Astrocyte of the hippocampus (primary cell): Measurements from ENCODE around the gene HLA-DPA1.
A peak's percentile ranks its signal among the peaks of the same experiment; 100 is the strongest.
"Not testable (repeated sequence)": the region's sequence is repeated elsewhere in the genome, so short reads cannot be mapped to it uniquely, and the experiment has no call there.

Experiments
- DNase-seq: peaks from one replicate; pipeline ENCODE4 v3.0.0; 2011; ENCODE audit warnings: low read depth, low spot score

HLA-DPA1 gene

DNA sequence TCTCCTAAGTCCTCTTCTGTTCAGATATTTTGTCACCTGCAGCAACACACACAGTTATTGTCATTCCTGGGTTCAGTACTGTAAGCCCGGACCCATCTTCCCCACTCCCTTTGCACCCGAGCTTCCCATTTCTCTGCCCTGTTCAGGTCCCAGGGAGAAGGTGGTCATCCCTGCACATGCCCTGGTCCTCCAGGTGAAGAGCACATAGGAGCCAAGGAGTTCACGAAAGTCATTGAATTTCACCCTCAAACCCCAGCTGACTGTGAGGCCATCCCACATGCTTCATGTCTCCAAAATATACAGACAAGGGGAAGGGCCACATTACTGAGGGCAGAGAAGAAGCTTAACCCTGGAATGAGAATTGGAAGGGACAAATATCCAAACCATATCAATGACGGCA lies 8.1 kb downstream of the HLA-DPA1 start:
- no peak for DNase-seq

DNA sequence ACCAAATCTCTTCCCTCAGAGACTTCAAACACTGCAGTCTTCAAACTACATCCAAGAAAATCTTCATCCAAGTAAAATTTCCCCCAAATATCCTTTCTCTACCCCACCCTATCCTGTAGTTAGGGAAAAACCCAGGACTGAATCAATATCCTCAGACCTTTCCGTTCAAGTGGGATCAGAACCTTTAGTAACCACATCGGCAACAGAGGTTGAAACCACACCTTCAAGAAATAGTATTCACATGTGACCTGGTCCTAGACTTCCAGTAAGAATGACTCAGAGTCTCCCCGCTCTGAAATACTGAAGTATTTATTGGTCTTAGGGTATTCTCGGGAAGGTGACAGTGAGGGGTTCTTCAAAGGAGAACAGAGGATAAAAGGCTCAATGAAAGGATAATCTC lies 8.7 kb downstream of the HLA-DPA1 start:
- no peak for DNase-seq

DNA sequence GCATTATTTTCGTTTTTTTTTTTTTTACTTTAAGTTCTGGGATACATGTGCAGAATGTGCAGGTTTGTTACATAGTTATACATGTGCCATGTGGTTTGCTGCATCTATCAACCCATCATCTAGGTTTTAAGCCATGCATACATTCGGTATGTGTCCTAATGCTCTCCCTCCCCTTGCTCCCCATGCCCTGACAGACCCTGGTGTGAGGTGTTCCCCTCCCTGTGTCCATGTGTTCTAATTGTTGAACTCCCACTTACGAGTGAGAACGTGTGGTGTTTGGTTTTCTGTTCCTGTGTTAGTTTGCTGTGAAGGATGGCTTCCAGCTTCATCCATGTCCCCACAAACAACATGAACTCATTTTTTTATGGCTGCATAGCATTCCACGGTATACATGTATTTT lies 10.0 kb downstream of the HLA-DPA1 start:
- DNase-seq: not testable (repeated sequence)

DNA sequence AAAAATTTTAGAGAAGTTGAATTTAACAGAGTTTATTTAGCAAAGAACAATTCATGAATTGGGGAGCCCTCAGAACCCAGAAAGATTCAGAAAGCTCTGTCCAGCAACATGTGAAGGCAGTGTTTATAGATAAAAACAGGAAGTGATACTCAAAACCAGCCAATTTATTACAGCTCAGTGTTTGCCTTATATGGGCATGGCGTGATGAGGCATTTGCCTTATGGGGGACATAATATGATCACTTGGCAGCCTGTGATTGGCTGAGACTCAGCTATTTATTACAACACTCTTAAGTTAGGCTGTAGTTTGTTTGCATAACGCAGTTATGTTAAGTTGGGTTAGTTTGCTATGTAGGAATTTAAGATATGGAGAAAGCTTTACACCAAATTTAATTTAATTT lies 11.5 kb downstream of the HLA-DPA1 start:
- no peak for DNase-seq

DNA sequence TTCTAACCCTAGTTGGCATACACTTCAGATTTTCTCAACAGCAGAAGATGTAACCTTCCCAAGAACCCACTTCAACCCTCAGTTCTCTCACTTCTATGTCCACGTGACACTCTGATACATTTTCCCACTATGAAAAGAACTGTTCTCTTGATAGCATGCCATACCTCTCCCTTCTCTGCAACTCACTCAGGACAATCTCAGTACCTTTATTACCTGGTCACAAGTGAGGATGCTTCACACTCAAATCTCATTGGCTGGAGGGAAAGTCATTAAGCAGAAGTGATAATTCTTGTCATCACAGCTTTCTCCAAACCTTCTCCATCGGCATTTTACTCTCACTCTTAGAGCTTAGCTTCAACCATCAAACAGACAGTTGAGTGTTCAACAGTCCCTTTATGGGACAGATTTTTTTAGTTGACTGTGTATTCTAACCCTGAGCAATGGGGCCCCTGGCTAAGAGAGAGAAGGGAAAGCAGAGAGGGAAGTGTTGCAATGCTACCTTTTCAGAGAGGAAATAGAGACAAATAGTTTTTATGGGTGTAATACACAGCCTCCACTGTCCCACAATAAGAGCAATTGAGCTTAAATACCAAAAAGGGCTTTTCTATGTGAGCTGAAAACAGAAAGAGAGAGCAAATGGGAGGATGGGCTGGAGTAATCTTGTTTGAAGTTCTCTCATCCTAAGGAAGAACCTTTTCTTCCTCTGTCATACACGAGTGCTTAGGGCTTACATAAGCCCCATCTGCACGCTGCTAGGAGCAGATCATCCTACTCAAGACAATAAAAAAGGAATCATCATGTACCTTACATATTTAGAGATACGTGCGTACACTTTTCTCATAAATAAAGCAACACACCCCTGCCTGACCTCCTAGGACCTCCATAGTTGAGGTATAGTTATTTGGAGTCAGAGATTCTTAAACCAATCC lies 16.0 kb downstream of the HLA-DPA1 start:
- no peak for DNase-seq

DNA sequence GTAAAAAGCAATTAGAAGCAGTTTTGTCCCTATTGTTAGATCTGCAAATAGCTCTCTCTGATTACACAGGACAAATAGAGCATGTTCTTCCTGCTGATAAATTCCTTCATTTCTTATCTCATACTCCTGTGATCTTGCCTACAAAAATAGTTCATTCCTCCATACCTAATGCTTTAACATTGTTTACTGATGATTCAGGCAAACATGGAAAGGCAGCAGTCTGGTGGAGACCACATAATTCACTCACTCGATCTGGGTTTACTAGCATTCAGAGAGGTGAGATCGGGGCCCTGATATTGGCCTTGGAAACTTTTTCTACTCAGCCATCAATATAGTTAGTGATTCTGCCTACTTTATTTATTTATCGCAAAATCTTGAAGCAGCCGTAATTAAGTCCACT lies 20.2 kb downstream of the HLA-DPA1 start:
- DNase-seq: peak; percentile 11

DNA sequence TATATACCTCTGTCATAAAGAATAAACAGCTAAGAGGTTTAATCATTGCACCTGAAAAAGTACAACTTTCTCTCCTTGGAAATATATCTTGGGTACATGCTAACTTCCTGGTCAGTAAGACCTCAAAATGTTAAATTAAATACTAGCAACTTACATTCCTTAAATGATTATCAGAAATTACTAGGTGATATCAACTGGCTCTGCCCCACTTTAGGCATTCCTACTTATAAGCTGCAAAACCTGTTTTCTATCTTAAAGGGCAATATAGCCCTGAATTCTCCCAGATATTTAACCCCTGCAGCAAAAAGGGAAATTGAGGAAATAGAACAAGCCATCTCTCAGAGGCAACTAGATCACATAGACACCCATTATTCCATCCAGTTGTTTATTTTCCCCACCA lies 20.8 kb downstream of the HLA-DPA1 start:
- DNase-seq: no peak

DNA sequence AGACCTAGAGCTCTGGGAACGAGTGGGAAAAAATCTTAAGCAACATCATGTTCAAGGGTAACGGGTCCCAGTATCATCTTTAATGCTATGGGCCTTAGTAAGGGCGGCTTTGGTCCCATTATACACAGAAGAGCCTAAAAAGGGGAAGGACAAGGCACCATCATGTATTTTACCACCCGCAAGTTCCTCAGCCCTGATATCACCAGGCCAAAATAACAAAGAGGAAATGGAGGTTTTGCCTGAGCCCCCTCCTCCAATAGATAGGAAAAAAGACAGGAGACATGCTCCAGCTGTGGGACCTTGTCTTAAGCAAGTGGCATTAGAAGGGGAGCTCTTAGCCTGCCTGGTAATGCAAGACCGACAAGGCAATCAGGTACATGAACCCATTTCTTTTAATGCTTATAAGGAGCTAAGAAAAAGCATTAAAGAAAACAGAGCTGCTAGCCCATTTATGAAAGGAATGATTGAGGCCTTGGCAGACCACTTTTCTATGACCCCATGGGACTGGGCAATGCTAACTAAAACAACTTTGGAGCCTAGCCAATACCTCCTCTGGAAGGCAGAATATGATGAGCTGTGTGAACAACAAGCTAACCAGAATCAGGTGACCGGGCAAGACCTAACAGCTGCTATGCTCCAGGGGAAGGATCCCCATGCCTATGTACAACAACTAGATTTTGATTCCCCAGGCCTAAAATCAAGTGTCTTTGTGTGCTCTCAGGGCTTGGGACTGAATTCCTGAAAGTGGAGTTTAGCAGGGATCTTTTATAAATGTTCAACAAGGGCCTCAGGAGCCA lies 23.2 kb downstream of the HLA-DPA1 start:
- DNase-seq: no peak

DNA sequence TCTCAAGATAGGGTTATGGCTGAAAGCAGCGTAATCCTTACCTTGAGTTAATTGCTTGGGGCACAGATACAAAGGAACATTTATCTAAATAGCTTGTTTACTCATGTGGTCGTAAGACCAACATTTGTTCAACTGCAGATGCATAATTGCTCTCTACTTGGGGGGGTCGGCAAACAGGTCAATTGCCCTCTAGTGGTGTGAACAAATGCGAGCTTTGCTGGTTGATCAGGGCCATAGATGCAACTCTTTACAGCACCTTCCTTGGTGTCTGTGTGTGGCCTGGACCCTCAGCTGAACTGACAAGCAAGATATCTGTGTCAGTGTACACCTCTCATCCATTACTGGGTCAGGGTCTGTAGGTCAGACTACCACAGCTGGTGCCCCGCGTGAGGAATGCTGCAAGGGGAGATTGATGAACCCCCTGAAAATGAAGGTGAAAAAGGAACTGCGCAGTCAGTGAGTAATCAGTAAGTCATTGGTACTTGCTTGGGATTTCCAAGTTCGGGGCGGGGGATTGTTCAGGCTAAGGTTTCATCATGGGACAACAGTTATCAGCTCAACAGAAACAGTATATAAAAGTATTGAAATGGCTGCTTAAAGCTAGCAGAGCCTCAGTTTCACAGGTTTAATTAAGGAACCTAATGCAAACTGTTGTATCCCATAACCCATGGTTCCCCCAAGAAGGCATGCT lies 24.0 kb downstream of the HLA-DPA1 start:
- DNase-seq: no peak

DNA sequence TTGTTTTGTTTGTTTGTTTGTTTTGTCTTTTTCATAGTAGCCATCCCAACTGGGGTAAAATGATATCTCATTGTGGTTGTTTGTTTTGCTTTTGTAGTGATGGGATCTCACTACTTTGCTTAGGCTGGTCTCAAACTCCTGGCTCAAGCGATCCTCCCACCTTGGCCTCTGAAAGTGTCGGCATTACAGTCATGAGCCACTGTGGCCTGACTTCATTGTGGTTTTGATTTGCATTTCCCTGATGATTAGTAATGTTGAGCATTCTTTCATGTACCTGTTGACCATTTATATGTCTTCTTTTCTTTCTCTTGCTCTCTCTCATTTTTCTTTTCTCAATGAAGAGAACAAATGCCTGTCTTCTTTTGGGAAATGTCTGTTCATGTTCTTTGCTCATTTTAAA lies 33.3 kb downstream of the HLA-DPA1 start:
- DNase-seq: no peak

DNA sequence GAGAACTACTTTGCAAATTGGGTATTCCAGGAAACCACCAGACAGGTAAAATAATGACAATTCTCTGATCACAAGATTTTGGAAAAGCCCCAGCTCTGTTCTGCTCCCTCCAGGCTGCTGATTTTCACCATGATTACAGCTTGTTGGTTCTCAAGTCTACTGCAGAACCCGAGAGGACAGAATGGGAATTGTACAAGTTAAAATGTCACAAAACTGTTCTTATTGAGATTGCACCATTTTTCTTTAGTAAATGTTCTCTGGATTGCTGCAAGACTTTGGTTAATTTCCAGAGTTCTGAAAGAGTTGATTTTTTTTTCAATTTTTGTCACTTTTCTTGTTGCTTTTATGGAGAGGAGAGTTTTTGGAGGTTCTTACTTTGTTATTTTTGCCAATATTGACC lies 36.9 kb downstream of the HLA-DPA1 start:
- no peak for DNase-seq

DNA sequence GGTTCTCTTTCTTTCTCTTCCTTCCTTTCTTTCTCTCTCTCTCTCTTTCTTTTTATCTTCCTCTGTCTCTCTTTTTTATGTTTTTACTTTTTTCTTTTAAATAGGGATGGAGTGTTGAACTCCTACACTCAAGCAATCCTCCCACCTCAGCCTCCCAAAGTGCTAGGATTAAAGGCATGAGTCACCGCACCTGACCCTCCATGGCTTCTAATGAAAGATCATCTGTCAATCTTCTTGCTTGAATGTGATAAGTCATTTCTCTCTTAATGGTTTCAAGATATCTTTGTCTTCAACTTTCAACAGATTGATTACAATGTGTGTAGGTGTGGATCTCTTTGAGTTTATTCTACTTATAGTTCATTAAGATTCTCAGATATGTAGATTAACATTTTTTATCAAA lies 38.9 kb downstream of the HLA-DPA1 start:
- DNase-seq: no peak

DNA sequence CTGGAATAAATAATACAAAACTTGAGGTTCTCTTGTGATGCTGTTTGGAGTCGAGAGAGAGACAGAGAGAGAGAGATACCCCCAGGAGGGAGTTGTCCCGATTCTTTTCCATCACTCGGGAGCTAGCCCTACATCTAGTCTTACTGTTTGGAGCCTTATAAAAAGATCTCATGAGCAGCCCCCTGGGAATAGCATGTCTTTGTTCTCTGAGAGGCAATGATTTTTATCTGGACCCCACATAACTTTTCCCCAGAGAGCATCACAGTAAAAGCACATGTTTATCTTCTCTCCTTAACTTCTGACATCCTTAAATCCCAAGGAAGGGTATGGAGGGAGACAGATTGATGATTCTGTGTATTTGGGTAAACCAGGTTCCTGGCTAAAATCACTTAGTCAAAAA lies 43.2 kb downstream of the HLA-DPA1 start:
- DNase-seq: no peak

DNA sequence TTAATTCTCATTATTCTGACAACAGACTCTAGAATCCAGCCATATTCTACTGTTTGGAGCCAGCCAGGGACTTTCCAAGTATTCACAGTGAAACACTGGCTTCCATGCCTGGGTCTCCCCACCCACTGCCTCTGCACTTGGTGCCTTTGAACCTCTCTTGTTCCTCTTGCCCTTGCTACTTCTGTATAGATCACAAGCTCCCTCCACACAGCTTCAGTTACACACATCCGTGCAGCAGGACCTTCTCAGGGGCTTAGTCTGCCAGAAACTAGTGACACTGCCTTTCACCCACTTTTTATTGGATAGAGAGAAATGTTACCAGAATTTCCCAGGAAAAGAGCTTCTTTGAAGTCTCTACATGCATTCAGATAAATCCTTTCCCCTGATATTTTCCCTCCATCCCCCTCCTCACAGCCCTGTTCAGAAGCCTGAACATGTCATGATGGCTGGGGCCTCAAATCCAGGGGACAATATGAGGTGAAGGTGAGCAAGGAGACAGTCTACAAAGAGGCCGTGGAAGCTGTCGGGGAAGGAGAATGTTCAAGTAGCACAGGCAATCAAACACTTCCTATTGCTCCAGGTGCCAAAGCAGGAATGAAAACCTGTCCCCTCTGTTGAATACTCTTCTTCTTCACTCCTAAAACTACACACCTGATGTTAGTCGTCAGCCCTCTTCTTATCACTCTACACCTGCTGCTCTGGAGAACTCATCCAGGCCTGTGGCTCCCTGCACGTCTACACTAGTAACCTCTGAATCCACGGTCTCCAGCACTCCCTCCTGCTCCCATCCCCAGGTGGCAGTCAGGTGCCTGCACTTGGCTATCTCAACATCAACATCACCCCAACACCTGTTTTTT lies 43.9 kb downstream of the HLA-DPA1 start:
- DNase-seq: peak; percentile 61

DNA sequence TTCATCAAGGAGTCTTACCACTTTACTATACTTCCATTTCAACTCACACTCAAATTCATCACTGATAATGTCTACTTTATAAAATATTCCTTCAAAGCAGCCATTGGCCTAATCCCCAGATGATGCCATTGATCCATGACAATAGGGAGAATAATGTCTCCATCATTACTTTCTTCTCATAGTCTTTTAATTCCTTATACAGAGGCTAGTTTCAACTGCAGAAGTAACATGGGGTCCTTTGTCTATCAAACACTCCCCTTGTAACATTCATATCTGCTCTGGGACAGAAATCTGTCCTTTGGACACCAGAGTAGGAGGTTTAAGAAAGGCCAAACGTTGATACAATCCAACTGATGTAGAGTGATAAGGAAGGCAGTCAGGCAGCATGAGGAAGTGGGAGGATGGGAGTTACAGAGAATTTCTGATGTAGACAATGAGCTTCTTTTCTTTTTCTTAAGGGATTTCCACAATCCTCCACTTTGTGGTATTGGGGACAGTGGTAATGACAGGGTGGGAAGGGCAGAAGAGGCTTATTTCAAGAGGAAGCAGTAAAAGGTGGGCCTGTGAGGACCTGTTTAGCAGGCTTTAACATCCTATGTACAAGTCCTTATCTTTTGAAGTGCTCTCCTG lies 45.1 kb downstream of the HLA-DPA1 start:
- DNase-seq: no peak

DNA sequence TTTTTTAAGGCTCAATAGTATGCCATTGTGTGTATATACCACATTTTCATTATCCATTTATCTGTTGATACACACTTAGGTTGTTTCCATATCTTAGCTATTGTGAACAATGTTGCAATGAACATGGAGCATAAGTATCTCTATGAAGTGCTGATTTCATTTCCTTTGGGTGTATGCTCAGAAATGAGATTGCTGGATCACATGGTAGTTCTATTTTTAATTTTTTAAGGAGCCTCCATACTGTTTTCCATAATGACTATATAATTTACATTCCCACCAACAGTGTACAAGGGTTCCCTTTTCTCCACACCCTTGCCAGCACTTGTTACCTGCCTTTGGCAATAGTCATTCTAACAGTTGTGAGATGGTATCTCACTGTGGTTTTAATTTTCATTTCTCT lies 48.9 kb downstream of the HLA-DPA1 start:
- DNase-seq: no peak

DNA sequence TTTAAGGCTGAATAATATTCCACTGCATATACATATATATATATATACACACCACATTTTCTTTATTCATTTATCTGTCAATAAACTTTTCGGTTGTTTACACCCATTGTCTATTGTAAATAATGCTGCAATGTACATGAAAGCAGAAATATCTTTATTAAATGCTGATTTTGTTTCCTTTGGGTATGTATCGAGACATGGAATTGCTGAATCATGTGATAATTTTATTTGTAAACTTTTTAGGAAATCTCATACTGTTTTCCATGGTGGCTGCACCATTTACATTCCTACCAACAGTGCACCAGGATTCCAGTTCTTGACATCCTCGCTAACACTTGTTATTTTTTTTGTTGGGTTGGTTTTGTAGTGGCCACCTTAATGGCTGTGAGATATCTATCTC lies 49.9 kb downstream of the HLA-DPA1 start:
- DNase-seq: no peak

DNA sequence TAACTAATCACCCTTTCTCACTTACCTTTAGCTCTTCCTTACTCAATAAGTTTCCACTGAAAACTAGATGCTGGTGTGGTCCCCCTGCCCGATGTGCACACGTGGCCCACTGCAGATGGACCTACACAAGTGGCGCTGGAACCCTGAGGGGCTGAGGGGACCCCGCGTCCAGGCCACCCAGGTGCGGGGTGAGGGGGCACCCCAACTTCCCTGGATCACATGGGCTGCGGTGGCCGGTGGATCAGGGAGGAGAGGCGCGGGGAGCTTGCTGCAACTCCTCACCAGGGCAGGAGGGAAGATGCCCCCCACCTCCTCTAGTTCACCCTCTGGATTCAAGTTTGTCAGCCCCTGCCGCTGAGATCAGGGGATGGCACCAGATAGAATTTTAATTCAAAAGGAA lies 51.5 kb downstream of the HLA-DPA1 start:
- DNase-seq: no peak

DNA sequence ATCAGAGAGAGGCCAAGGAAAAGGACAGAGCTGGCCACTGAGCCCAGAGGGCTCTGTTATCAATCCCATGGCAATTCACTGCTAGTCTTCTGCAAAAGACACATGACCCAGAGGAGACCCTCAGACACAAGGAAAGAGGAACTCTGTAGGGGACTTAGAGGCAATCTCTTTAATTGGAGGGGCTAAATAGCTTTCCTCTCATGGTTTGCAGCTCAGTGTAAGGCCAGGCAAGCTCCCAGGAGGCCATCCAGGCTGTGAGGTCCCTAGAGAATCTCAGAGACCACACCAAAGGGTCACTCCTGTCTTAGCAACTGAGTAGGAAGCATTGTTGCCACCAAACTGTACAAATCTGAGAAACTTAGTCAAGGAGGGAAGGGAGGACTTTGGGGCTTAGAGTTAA lies 54.1 kb downstream of the HLA-DPA1 start:
- DNase-seq: no peak

DNA sequence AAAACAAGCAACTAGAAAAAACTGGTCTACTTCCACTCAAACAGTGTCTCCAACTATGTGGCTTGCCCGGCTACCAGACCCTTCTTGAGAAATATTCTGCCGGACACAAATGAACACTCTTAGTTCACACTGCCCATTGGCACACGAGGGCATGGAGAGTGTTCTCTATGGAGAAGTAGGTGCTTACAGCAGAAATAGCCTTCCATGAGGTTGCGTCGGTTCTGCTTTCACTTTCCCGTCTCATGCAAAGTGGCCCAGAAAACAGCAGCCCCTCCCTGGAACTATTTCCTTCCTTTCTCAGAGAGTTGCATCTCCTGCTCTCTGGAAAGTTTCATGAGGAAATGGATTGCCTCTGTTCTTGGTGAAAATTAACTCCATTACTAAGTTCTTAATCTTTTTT lies 54.5 kb downstream of the HLA-DPA1 start:
- no peak for DNase-seq

DNA sequence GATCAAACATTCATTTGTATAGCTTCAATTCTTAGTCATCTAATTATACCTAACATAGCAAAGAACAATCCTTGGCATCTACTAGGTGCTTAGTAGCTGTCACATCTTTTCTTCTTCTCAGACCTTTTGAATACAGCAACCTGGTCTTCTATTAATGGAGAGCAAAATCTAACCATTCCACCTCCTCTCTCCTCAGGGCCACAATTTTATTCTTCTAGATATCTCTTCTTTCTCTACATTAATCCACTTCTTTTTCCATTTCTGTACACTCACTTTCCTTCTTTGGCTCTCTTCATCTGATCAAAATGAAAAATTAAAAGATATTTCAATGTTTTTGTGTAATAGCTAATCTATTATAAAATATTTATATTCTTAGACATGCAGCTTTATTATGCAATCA lies 55.0 kb downstream of the HLA-DPA1 start:
- no peak for DNase-seq
